NCI-H2081 (cell line): ENCODE results near the gene YJEFN3.

Source experiments
- DNase-seq, 2 experiments: peaks; one replicate each; lab custom pipeline; 2025; lab: John Stamatoyannopoulos, UW

YJEFN3 gene

GRCh38 chr19:19538785-19539166, 10.1 kb downstream of the YJEFN3 start:
- no peak for DNase-seq

GRCh38 chr19:19539698-19540063, 11.0 kb downstream of the YJEFN3 start:
- no peak for DNase-seq

- no peak for DNase-seq
Measured at GRCh38 chr19:19540064-19540714, 11.5 kb downstream of the YJEFN3 start.

- no peak for DNase-seq
Measured at GRCh38 chr19:19540715-19541515, 12.2 kb downstream of the YJEFN3 start.

- DNase-seq = no peak
Measured at GRCh38 chr19:19541616-19542015, 12.9 kb downstream of the YJEFN3 start.

GRCh38 chr19:19542507-19542906, 13.8 kb downstream of the YJEFN3 start:
- DNase-seq = no peak

GRCh38 chr19:19543101-19543500, 14.4 kb downstream of the YJEFN3 start:
- DNase-seq = no peak

GRCh38 chr19:19543640-19544039, 14.9 kb downstream of the YJEFN3 start:
- DNase-seq = no peak

GRCh38 chr19:19544257-19544953, 15.7 kb downstream of the YJEFN3 start:
- DNase-seq = no peak

- DNase-seq = no peak
Measured at GRCh38 chr19:19544954-19545591, 16.4 kb downstream of the YJEFN3 start.

- DNase-seq = no peak
Measured at GRCh38 chr19:19545707-19546106, 17.0 kb downstream of the YJEFN3 start.

- no peak for DNase-seq
Measured at GRCh38 chr19:19546751-19547162, 18.0 kb downstream of the YJEFN3 start.

- DNase-seq = no peak
Measured at GRCh38 chr19:19547674-19548336, 19.1 kb downstream of the YJEFN3 start.

- DNase-seq = no peak
Measured at GRCh38 chr19:19548915-19549759, 20.4 kb downstream of the YJEFN3 start.

- no peak for DNase-seq
Measured at GRCh38 chr19:19549804-19550464, 21.2 kb downstream of the YJEFN3 start.

- no peak for DNase-seq
Measured at GRCh38 chr19:19550485-19550929, 21.8 kb downstream of the YJEFN3 start.

GRCh38 chr19:19550972-19551852, 22.5 kb downstream of the YJEFN3 start:
- no peak for DNase-seq

GRCh38 chr19:19551853-19552192, 23.1 kb downstream of the YJEFN3 start:
- DNase-seq = no peak

- DNase-seq = no peak
Measured at GRCh38 chr19:19552798-19553197, 24.1 kb downstream of the YJEFN3 start.

GRCh38 chr19:19553670-19554069, 25.0 kb downstream of the YJEFN3 start:
- DNase-seq = no peak
